SU-DHL-6 (cell line): ENCODE data around the gene FRMPD1.

Source experiments
- EZH2phosphoT487 ChIP-seq: fragments of 200-600 bp; sonication (generic), shearing (Covaris generic); conservative IDR thresholded peaks from 2 replicates; pipeline ENCODE4 v1.6.1; 2018; ENCODE audit warnings: mild to moderate bottlenecking, antibody characterized with exemption, low read length, moderate library complexity, mixed read lengths
- TF ChIP-seq, protein P1 (sequence below): fragments of 200-600 bp; sonication (generic); IDR thresholded peaks from one replicate; pipeline ENCODE4 v1.5.1; 2017; ENCODE audit warnings: antibody characterized with exemption, mild to moderate bottlenecking, low read length, moderate library complexity; ENCODE audit not compliant: insufficient read depth, poor library complexity, severe bottlenecking

DNA sequence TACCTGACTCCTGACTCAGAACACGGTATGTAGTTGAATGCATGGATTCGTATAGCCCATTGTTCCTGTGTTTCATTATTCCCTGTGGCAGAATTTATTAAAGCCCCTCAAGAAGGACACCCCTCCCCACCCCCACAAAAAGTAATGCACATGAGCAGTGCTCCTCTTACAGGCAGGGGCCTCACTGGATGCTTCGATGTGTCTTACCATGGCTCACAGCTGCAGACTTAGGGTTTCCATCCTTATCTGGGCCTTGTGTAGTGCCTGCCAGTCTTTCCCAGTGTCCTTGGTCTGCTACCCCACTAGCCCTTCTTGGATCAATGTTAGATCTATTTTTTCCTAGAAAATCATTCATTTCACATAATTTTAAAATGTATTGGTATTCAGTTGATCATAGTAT lies 119.2 kb downstream of the FRMPD1 start:
- TF ChIP-seq EZH2phosphoT487 = no peak
- TF ChIP-seq, protein P1, sequence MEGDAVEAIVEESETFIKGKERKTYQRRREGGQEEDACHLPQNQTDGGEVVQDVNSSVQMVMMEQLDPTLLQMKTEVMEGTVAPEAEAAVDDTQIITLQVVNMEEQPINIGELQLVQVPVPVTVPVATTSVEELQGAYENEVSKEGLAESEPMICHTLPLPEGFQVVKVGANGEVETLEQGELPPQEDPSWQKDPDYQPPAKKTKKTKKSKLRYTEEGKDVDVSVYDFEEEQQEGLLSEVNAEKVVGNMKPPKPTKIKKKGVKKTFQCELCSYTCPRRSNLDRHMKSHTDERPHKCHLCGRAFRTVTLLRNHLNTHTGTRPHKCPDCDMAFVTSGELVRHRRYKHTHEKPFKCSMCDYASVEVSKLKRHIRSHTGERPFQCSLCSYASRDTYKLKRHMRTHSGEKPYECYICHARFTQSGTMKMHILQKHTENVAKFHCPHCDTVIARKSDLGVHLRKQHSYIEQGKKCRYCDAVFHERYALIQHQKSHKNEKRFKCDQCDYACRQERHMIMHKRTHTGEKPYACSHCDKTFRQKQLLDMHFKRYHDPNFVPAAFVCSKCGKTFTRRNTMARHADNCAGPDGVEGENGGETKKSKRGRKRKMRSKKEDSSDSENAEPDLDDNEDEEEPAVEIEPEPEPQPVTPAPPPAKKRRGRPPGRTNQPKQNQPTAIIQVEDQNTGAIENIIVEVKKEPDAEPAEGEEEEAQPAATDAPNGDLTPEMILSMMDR = no peak
